H1 (cell line): Measurements from ENCODE around the gene THUMPD3. TPM values are rescaled to one million over a fixed set of nuclear protein-coding genes. Genes with fewer than 3 reads are reported as not detected.

Source experiments
- CTCF ChIA-PET: fragments of 300-600 bp; sonication (Branson Sonifier 250); formaldehyde crosslinking; loops from one replicate; lab custom pipeline; 2021; ENCODE audit not compliant: partially characterized antibody; lab: Charles Lee
- POLR2A ChIA-PET: fragments of 300-600 bp; sonication (Branson Sonifier 250); formaldehyde crosslinking; loops from one replicate; lab custom pipeline; 2021; ENCODE audit warnings: inconsistent platforms; ENCODE audit not compliant: partially characterized antibody; lab: Charles Lee
- DNase-seq, 2 experiments: peaks; one replicate each; pipeline versions ENCODE4 v3.0.0 to v3.0.0-alpha.2; 2010 to 2022; ENCODE audit warnings: low spot score in 2 of 2, low read depth in 1 of 2, mixed read lengths in 1 of 2
- FAIRE-seq: peaks from 2 replicates; lab custom pipeline; 2011; peaks lifted over from hg19 to GRCh38; lab: Jason Lieb, UNC
- H2AFZ ChIP-seq: 2 replicates; pipeline ENCODE4 v1.8.1; 2012; ENCODE audit warnings: low read length, inconsistent platforms
- H2AK5ac ChIP-seq: 2 replicates; pipeline ENCODE4 v1.6.1; 2013; ENCODE audit warnings: low read depth, low read length
- H2BK120ac ChIP-seq: replicated peaks from 2 replicates; pipeline ENCODE3; 2013; ENCODE audit warnings: low read depth, low read length, inconsistent platforms
- H2BK12ac ChIP-seq: 2 replicates; pipeline ENCODE4 v1.6.1; 2013; ENCODE audit warnings: low read depth, low read length
- H2BK15ac ChIP-seq: 2 replicates; pipeline ENCODE4 v1.6.1; 2013; ENCODE audit warnings: low read length
- H2BK20ac ChIP-seq: 2 replicates; pipeline ENCODE4 v1.6.1; 2013; ENCODE audit warnings: low read length
- H2BK5ac ChIP-seq: 2 replicates; pipeline ENCODE4 v1.6.1; 2013; ENCODE audit warnings: low read depth, low read length
- H3K14ac ChIP-seq: 2 replicates; pipeline ENCODE4 v1.6.1; 2013; ENCODE audit warnings: inconsistent platforms; ENCODE audit not compliant: insufficient read length
- H3K18ac ChIP-seq: 2 replicates; pipeline ENCODE4 v1.6.1; 2013; ENCODE audit warnings: low read length; ENCODE audit errors: extremely low read depth
- H3K23ac ChIP-seq: 2 replicates; pipeline ENCODE4 v1.6.1; 2013; ENCODE audit warnings: inconsistent platforms; ENCODE audit not compliant: insufficient read length
- H3K23me2 ChIP-seq: 2 replicates; pipeline ENCODE4 v1.6.1; 2013; ENCODE audit warnings: low read depth, low read length
- H3K27ac ChIP-seq: 2 replicates; pipeline ENCODE4 v1.6.1; 2011; ENCODE audit warnings: low read depth, low read length, inconsistent platforms
- H3K27me3 ChIP-seq, 4 experiments: replicated peaks in 1 of 4; 1 replicate in 1 of 4; 2 replicates in 3 of 4; pipeline versions ENCODE4 v1.6.1 to v1.8.1; 2011 to 2013; ENCODE audit warnings: low read length in 3 of 4, mild to moderate bottlenecking in 3 of 4, inconsistent platforms in 2 of 4, mixed read lengths in 2 of 4, moderate library complexity in 1 of 4; ENCODE audit not compliant: control insufficient read depth in 3 of 4, insufficient read depth in 3 of 4; ENCODE audit errors: extremely low read depth in 1 of 4
- H3K36me3 ChIP-seq, 4 experiments: 2 replicates each; pipeline versions ENCODE4 v1.6.1 to v1.8.1; 2011 to 2013; ENCODE audit warnings: mild to moderate bottlenecking in 4 of 4, low read length in 3 of 4, moderate library complexity in 2 of 4, control low read depth in 1 of 4, inconsistent platforms in 1 of 4; ENCODE audit not compliant: insufficient read depth in 4 of 4, control insufficient read depth in 2 of 4
- H3K4ac ChIP-seq: replicated peaks from 2 replicates; pipeline ENCODE3; 2013; ENCODE audit warnings: low read length, low read depth, mixed read lengths, inconsistent platforms; ENCODE audit not compliant: insufficient read length
- H3K4me1 ChIP-seq, 4 experiments: replicated peaks in 1 of 4; 1 replicate in 1 of 4; 2 replicates in 3 of 4; pipeline versions ENCODE4 v1.6.1 to v1.8.1; 2011 to 2013; ENCODE audit warnings: low read length in 3 of 4, inconsistent platforms in 2 of 4, mixed read lengths in 1 of 4; ENCODE audit not compliant: insufficient read depth in 4 of 4, control insufficient read depth in 3 of 4
- H3K4me2 ChIP-seq, 2 experiments: 2 replicates each; pipeline versions ENCODE4 v1.6.1 to v1.8.1; 2011 to 2013; ENCODE audit warnings: low read depth in 2 of 2, low read length in 2 of 2, control low read depth in 1 of 2, inconsistent platforms in 1 of 2, mild to moderate bottlenecking in 1 of 2; ENCODE audit not compliant: insufficient read depth in 1 of 2
- H3K4me3 ChIP-seq, 4 experiments: fragments of 200-600, 300-600 bp in 1 of 4; sonication (generic), shearing (Covaris generic), sonication (Bioruptor Twin) in 1 of 4; 2 replicates each; pipeline versions ENCODE4 v1.5.1 to v1.8.1; 2011 to 2016; ENCODE audit warnings: low read length in 4 of 4, low read depth in 3 of 4, control low read depth in 2 of 4, inconsistent platforms in 2 of 4, mild to moderate bottlenecking in 2 of 4, mixed read lengths in 1 of 4, moderate library complexity in 1 of 4; ENCODE audit not compliant: insufficient read depth in 2 of 4; ENCODE audit errors: extremely low read depth in 1 of 4
- H3K56ac ChIP-seq: replicated peaks from 2 replicates; pipeline ENCODE3; 2013; ENCODE audit warnings: low read depth, mild to moderate bottlenecking, mixed read lengths, low read length, inconsistent platforms; ENCODE audit not compliant: insufficient read length
- H3K79me1 ChIP-seq: 2 replicates; pipeline ENCODE4 v1.6.1; 2013; ENCODE audit warnings: low read depth, low read length, control low read depth
- H3K79me2 ChIP-seq, 2 experiments: 2 replicates each; pipeline versions ENCODE4 v1.6.1 to v1.8.1; 2012 to 2013; ENCODE audit warnings: low read length in 2 of 2, mild to moderate bottlenecking in 2 of 2, inconsistent platforms in 1 of 2; ENCODE audit not compliant: insufficient read depth in 2 of 2, control insufficient read depth in 1 of 2
- H3K9ac ChIP-seq, 4 experiments: replicated peaks in 1 of 4; 1 replicate in 1 of 4; 2 replicates in 3 of 4; pipeline versions ENCODE4 v1.6.1 to v1.8.1; 2011 to 2013; ENCODE audit warnings: low read depth in 3 of 4, low read length in 3 of 4, control low read depth in 2 of 4, mild to moderate bottlenecking in 2 of 4, moderate library complexity in 2 of 4, inconsistent platforms in 1 of 4; ENCODE audit errors: extremely low read depth in 1 of 4
- H3K9me3 ChIP-seq, 2 experiments: 2 replicates each; pipeline versions ENCODE4 v1.6.1 to v1.8.1; 2012 to 2013; ENCODE audit warnings: mild to moderate bottlenecking in 2 of 2, moderate library complexity in 2 of 2, control low read depth in 1 of 2, inconsistent platforms in 1 of 2, low read depth in 1 of 2, low read length in 1 of 2, mixed read lengths in 1 of 2; ENCODE audit not compliant: insufficient read depth in 2 of 2
- H4K20me1 ChIP-seq, 2 experiments: replicated peaks in 1 of 2; 2 replicates each; pipeline versions ENCODE3 to v1.8.1; 2011 to 2013; ENCODE audit warnings: inconsistent platforms in 2 of 2, low read length in 2 of 2, mild to moderate bottlenecking in 1 of 2; ENCODE audit not compliant: insufficient read depth in 2 of 2, control insufficient read depth in 1 of 2
- H4K5ac ChIP-seq: 2 replicates; pipeline ENCODE4 v1.6.1; 2013; ENCODE audit warnings: low read length, low read depth, mixed read lengths, inconsistent platforms; ENCODE audit not compliant: insufficient read length
- H4K8ac ChIP-seq: 2 replicates; pipeline ENCODE4 v1.8.0; 2013; ENCODE audit warnings: mild to moderate bottlenecking, moderate library complexity, low read length, inconsistent platforms; ENCODE audit not compliant: insufficient read depth; ENCODE audit errors: extremely low read depth
- H4K91ac ChIP-seq: replicated peaks from 2 replicates; pipeline ENCODE3; 2013; ENCODE audit warnings: low read length, mixed read lengths, inconsistent platforms; ENCODE audit not compliant: insufficient read length
- ASH2L ChIP-seq: fragments of 200-600, 300-600 bp; sonication (generic); IDR thresholded peaks from one replicate; pipeline ENCODE4 v1.7.1; 2017; ENCODE audit warnings: low read length
- CREB1 ChIP-seq: IDR thresholded peaks from 2 replicates; pipeline ENCODE4 v1.6.1; 2012; ENCODE audit warnings: inconsistent platforms
- CTCF ChIP-seq, 3 experiments: IDR thresholded peaks; 1 replicate in 2 of 3; 2 replicates in 1 of 3; pipeline versions ENCODE4 v1.5.1 to v1.6.1; 2011; ENCODE audit warnings: low read length in 3 of 3, mild to moderate bottlenecking in 3 of 3, inconsistent platforms in 2 of 3, low read depth in 1 of 3, moderate library complexity in 1 of 3; ENCODE audit not compliant: insufficient read depth in 1 of 3; ENCODE audit errors: control extremely low read depth in 1 of 3
- NANOG ChIP-seq: IDR thresholded peaks from 2 replicates; pipeline ENCODE4 v1.6.1; 2011; ENCODE audit warnings: low read length, low read depth, mild to moderate bottlenecking, inconsistent platforms; ENCODE audit not compliant: insufficient read depth, poor library complexity, severe bottlenecking
- NRF1 ChIP-seq: IDR thresholded peaks from 2 replicates; pipeline ENCODE4 v1.6.1; 2011; ENCODE audit warnings: mild to moderate bottlenecking, low read depth, low read length, improper control_type of control experiment
- POLR2AphosphoS5 ChIP-seq: IDR thresholded peaks from 2 replicates; pipeline ENCODE4 v1.6.1; 2011; ENCODE audit warnings: low read depth, low read length
- RAD21 ChIP-seq, 2 experiments: IDR thresholded peaks in 1 of 2; conservative IDR thresholded peaks in 1 of 2; 2 replicates each; pipeline ENCODE4 v1.6.1; 2011; ENCODE audit warnings: low read depth in 2 of 2, low read length in 2 of 2, improper control_type of control experiment in 1 of 2, inconsistent platforms in 1 of 2, mild to moderate bottlenecking in 1 of 2, moderate library complexity in 1 of 2
- RNF2 ChIP-seq: fragments of 200-900, 300-1000 bp; sonication (generic); IDR thresholded peaks from 2 replicates; pipeline ENCODE4 v1.7.1; 2016; ENCODE audit warnings: borderline replicate concordance, low read depth, mild to moderate bottlenecking, antibody characterized with exemption, low read length; ENCODE audit not compliant: poor library complexity, severe bottlenecking; ENCODE audit errors: missing control alignments
- TCF12 ChIP-seq: IDR thresholded peaks from 2 replicates; pipeline ENCODE4 v1.6.1; 2011; ENCODE audit warnings: low read depth, mild to moderate bottlenecking, low read length
- WGBS, 2 experiments: shearing (Covaris generic) in 1 of 2; methylation state at CpG; one replicate each; pipeline versions ENCODE4 v1.1.6 to v1.1.7; 2013 to 2015; ENCODE audit warnings: low lambda C conversion rate in 2 of 2, mixed read lengths in 2 of 2, inconsistent platforms in 1 of 2, low coverage in 1 of 2, missing lambda C conversion rate in 1 of 2; ENCODE audit not compliant: insufficient replicate concordance in 2 of 2, insufficient coverage in 1 of 2, insufficient read length in 1 of 2; ENCODE audit errors: extremely low coverage in 1 of 2, missing lambda C conversion rate in 1 of 2; 5-methylcytosine and 5-hydroxymethylcytosine counted together
- polyA plus RNA-seq, 7 experiments: library from polyadenylated mRNA; depleted of rRNA in 3 of 7; stranded (reverse) in 5 of 7; unstranded in 2 of 7; fragments of >200 nt in 5 of 7; fragments of 200-250 nt in 2 of 7; gene quantifications; 1 replicate in 5 of 7; 2 replicates in 1 of 7; 4 replicates in 1 of 7; pipeline versions ENCODE4 v1.2.1 to v1.2.3, GENCODE V29; 2011 to 2013; ENCODE audit warnings: missing spikeins in 2 of 7, mixed read lengths in 2 of 7
- total RNA-seq: library from RNA; stranded (reverse); fragmentation: NEBNext Ultra II Directional; extraction: Animal tissue kit (Norgen Biotek cat#: 25700); gene quantifications from 2 replicates; pipeline ENCODE4 v1.2.1, GENCODE V29; 2021

The THUMPD3 gene
- total and polyA plus RNA-seq, 2 of the 8 experiments (the other 6 are each of a cell fraction or from before 2014, with no cell fraction given): 26.7 to 68.9 TPM

GRCh38 chr3:9415485-9416138 lies 52.8 kb downstream of the THUMPD3 start:
- Histone ChIP-seq H3K79me1 (no peaks in the 10 kb centered on the region), H2BK20ac (no peak overlapping the region), H3K27me3 (no peaks in the 10 kb centered on the region), H2AFZ (no peak overlapping the region), H3K4me2 (no peak overlapping the region), H3K56ac (no peak overlapping the region), H3K27ac (no peak overlapping the region), H4K20me1 (peaks cover 19 to 23% of the 10 kb centered on the region in 2 experiments), H4K91ac (no peak overlapping the region), H3K9me3 (no peaks in the 10 kb centered on the region), H3K14ac (no peak overlapping the region), H3K4me1 (peaks cover 0 to 6% (median 0%) of the 10 kb centered on the region in 4 experiments; a peak in 2 of 7 replicates), H2BK12ac (no peak overlapping the region), H3K4ac (no peak overlapping the region), H3K23ac (no peak overlapping the region), H3K79me2 (peaks cover 43 to 99% of the 10 kb centered on the region in 2 experiments), H2BK5ac (no peak overlapping the region), H3K23me2 (no peaks in the 10 kb centered on the region), H3K4me3 (no peak overlapping the region), H2BK15ac (no peak overlapping the region), H3K18ac (no peak overlapping the region), H3K9ac (no peak overlapping the region), H4K8ac (no peak overlapping the region), H2AK5ac (no peak overlapping the region), H2BK120ac (no peak overlapping the region), H4K5ac (no peak overlapping the region), H3K36me3 (peaks cover 0 to 14% (median 0%) of the 10 kb centered on the region in 4 experiments; a peak in 2 of 8 replicates)
- no peak for FAIRE-seq
- WGBS, 2 experiments: 93% methylated on average over 5 of the region's 6 CpGs; no CpG with 5 or more reads in 1 of the 2 experiments
- no peak for DNase-seq
- ChIA-PET CTCF (interaction anchor here (1.2 to 2.0 kb wide), 3 partner anchors 11 to 428 kb away, joined by 3 to 4 read pairs (median 3); no protein-coding TSS in a partner anchor), POLR2A (interaction anchor here (0.6 to 13.9 kb wide), 4 partner anchors 12 to 88 kb away, joined by 3 to 300 read pairs (median 42); partner anchors contain the start of gene SETD5)
- no peak for TF ChIP-seq RAD21 (IDR thresholded peaks at IDR 0.05 in 1 of 2, conservative IDR thresholded peaks at IDR 0.05 in 1 of 2; ENCODE audit: low read depth in 2 of 2, low read length in 2 of 2)
- no peak for TF ChIP-seq NRF1
- no peak for TF ChIP-seq POLR2AphosphoS5
- TF ChIP-seq RNF2: no peak
- TF ChIP-seq TCF12: no peak
- TF ChIP-seq NANOG: no peak
- no peak for TF ChIP-seq CTCF (IDR thresholded peaks at IDR 0.05; ENCODE audit: control extremely low read depth in 1 of 3, insufficient read depth in 1 of 3, low read depth in 1 of 3, low read length in 3 of 3)
- TF ChIP-seq ASH2L: no peak
- no peak for TF ChIP-seq CREB1
